ENCODE results near the gene HSP90AA1.
"Not testable (repeated sequence)": the region's sequence is repeated elsewhere in the genome, so short reads cannot be mapped to it uniquely, and the experiment has no call there.

The HSP90AA1 gene

GRCh38 chr14:102086972-102087761, at the start of gene HSP90AA1:
Gene HSP90AA1 (minus strand): TSS chr14:102087044. CDS start chr14:102086378, 666 bp downstream.
- DNase-seq (ENCODE audit: low read depth) = peak; percentile 45

DNA sequence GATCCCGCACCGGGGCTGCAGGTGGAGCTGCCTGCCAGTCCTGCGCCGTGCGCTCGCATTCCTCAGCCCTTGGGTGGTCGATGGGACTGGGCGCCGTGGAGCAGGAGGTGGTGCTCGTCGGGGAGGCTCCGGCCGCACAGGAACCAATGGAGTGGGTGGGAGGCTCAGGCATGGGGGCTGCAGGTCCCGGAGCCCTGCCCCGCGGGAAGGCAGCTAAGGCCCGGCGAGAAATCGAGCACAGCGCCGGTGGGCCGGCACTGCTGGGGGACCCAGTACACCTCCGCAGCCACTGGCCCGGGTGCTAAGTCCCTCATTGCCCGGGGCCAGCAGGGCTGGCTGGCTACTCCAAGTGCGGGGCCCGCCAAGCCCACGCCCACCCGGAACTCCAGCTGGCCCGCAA, 48.6 kb upstream of the HSP90AA1 start:
- not testable (repeated sequence) for DNase-seq (ENCODE audit: low read depth)

GRCh38 chr14:102134719-102135118, 47.9 kb upstream of the HSP90AA1 start:
- not testable (repeated sequence) for DNase-seq (ENCODE audit: low read depth)

DNA sequence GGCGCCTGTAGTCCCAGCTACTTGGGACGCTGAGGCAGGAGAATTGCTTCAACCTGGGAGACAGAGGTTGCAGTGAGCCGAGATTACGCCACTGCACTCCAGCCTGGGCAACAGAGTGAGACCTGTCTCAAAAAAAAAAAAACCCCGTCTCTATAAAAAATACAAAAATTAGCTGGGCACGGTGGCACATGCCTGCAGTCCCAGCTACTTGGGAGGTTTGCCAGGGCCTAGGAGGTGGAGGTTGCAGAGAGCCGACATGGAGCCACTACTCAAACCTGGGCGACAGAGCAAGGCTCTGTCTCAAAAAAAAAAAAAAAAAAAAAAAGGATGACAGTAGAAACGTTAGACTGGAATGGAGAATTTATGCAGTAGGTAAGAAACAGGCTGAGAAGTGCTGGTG, 47.2 kb upstream of the HSP90AA1 start:
- DNase-seq (ENCODE audit: low read depth) = not testable (repeated sequence)

DNA sequence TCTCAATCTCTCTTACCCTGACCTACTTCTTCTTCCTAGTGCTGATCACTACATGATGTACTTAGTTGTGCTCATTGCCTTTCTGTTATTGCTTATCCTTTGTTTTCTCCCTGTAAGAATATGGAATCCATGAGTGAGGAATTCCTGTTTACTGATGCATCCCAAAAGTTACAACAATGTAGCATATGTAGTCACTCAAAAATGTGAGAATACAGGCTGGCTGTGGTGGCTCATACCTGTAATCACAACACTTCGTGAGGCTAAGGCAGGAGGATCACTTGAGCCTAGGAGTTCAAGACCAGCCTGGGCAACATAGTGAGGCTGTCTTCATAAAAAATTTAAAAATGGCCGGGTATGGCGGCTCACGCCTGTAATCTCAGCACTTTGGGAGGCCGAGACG, 44.9 kb upstream of the HSP90AA1 start:
- DNase-seq (ENCODE audit: low read depth) = no peak

- no peak for DNase-seq (ENCODE audit: low read depth)
Measured at GRCh38 chr14:102126807-102127455, 40.1 kb upstream of the HSP90AA1 start.

- no peak for DNase-seq (ENCODE audit: low read depth)
Measured at GRCh38 chr14:102125546-102125945, 38.7 kb upstream of the HSP90AA1 start.

DNA sequence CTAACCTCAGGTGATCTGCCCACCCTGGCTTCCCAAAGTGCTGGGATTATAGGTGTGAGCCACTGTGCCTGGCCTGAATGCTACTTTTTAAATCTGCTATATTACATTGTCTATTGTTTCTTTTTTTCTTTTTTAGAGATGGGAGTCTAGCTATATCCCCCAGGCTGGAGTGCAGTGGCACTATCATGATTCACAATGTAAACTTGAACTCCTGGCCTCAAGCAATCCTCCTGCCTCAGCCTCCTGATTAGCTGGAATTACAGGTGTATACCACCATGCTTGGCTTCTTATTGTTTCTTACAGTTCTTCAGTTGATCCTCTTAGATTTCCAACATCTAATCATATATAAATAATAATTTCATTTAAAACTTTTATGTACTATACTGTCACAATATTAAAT, 37.6 kb upstream of the HSP90AA1 start:
- no peak for DNase-seq (ENCODE audit: low read depth)

- DNase-seq (ENCODE audit: low read depth) = no peak
Measured at GRCh38 chr14:102121567-102121966, 34.7 kb upstream of the HSP90AA1 start.

DNA sequence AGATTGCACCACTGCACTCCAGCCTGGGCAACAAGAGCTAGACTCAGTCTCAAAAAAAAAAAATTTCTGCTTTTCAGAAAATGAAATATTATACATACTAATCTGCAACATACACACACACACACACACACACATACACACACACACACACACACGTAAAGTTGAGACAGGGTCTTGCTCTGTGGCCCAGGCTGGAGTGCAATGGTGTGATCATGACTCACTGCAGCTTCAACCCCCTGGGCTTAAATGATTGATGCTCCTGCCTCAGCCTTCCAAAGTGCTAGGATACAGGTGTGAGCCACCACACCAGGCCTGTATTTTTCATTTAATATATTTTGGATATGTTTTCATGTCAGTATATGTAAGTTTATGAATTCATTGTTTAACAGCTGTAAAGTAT, 34.0 kb upstream of the HSP90AA1 start:
- no peak for DNase-seq (ENCODE audit: low read depth)

DNA sequence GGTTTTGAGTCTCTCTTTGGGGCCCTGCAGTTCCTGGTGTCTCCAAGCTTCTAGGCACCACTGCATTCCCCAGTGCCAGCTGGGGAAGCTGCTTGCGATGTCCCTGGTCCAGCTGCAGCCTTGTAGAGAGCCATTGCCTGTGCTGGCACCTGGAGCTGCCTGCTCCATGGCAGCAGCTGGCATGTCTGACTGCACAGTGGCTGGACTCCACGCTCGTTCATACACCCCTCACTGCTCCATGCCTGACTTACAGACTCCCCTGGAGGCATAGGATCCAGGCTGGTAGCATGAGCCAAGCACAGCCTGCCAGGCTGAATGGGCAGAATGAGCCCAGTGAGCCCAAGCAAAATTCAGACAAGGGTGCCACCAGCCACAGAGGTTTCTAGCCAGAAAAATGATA, 31.0 kb upstream of the HSP90AA1 start:
- DNase-seq (ENCODE audit: low read depth) = no peak

DNA sequence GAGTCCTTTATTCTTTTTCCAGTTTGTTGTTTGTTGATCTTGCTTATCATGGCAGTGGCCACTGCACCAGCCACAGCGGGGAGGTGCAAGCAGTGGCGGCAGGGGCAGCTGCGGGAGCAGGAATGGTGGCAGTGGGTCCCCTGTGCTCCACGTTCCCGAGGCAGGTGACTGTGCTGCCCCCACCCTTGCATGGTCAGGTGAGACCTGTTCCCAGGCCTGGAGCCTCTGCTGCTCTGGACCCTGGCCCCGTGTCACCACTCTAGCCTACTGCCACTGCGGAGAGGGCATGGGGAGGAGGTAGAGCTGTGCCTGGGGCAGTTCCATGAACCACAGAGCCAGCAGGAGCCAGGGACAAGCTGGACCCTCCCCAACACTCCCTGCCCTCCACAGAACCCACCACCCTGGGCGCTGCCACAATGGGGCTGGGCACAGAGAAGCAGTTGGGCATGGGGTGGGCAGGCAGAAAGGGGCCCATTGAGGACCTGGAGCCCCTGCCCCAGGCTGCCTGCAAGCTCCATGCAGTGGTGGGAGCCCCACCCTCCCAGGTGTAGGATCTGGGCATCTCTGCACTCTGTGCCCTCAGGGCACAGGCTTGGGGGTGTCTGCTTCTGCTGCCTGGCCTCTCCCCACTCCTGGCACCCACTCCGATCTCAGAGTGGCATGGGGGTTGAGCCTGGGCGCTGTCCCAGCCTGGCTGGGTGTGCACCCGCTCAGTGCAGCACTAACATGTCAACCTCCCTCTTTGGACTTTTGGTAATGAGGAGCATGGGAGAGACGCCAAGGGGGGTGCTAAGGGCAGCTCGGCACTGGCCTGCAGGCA, 29.7 kb upstream of the HSP90AA1 start:
- no peak for DNase-seq (ENCODE audit: low read depth)

GRCh38 chr14:102111101-102111500, 24.3 kb upstream of the HSP90AA1 start:
- DNase-seq (ENCODE audit: low read depth) = no peak

GRCh38 chr14:102109332-102109731, 22.5 kb upstream of the HSP90AA1 start:
- not testable (repeated sequence) for DNase-seq (ENCODE audit: low read depth)

- no peak for DNase-seq (ENCODE audit: low read depth)
Measured at GRCh38 chr14:102105369-102105768, 18.5 kb upstream of the HSP90AA1 start.

DNA sequence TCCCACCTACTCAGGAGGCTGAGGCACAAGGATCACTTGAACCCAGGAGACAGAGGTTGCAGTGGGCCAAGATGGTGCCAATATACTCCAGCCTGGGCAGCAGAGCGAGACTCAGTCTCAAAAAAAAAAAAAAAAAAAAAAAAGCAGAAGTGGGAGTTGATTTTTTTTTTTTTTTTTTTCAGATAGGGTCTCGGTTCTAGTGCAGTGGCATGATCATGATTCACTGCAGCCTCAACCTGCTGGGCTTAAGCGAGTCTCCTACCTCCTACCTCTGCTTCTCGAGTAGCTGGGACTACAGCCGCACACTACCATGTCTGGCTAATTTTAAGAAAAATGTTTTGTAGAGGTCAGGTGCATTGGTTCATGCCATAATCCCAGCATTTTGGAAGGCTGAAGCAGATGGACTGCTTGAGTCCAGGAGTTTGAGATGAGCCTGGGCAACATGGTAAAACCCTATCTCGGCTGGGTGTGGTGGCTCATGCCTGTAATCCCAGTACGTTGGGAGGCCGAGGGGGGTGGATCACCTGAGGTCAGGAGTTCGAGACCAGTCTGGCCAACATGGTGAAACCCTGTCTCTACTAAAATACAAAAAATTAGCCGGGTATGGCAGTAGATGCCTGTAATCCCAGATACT, 16.3 kb upstream of the HSP90AA1 start:
- no peak for DNase-seq (ENCODE audit: low read depth)

GRCh38 chr14:102097441-102098135, 10.7 kb upstream of the HSP90AA1 start:
- no peak for DNase-seq (ENCODE audit: low read depth)

GRCh38 chr14:102096569-102097188, 9.8 kb upstream of the HSP90AA1 start:
- DNase-seq (ENCODE audit: low read depth) = peak; percentile 10

- no peak for DNase-seq (ENCODE audit: low read depth)
Measured at GRCh38 chr14:102095871-102096568, 9.2 kb upstream of the HSP90AA1 start.

DNA sequence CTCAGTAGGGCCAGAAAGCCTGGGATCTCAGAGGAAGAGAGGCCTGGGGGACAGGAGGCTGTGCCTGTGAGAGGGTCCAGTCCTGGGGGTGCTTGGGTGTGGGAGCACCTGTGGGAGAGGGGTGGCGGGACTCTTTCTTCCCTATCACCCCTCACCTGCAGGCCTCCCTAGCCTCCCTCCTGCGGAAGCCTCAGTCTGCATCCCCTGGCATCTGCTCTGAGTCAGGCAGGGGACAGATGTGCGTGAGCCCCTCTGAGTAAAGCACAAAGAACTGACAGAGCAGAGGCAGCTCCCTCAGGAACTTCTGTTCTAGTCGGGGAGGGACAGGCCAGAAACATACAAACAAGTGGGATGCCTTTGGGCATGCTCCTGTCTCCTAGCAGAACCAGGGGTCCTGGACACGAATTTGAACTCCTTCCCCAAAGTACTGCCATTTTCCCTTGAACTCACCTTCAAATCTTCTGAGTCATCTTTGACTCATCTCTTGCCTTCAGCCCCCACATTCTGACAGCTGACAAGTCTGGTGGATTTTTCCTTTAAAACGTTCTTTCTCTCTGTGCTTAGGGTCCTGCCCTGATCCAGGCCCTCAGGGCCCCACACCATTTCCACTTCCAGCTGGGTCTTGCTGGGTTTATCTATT, 8.5 kb upstream of the HSP90AA1 start:
- DNase-seq (ENCODE audit: low read depth) = no peak
